AG09309 (cell line): ENCODE results near the gene BBS1.

ENCODE experiments used
- DNase-seq: peaks from one replicate; pipeline ENCODE4 v3.0.0-alpha.2; 2010; ENCODE audit warnings: low read depth
- H3K4me3 ChIP-seq: 2 replicates; pipeline ENCODE4 v1.5.1; 2011; ENCODE audit warnings: mild to moderate bottlenecking, low read depth, low read length, moderate library complexity; ENCODE audit not compliant: control insufficient read depth
- TF ChIP-seq, protein P1 (sequence below): IDR thresholded peaks from 2 replicates; pipeline ENCODE4 v1.5.1; 2011; ENCODE audit warnings: mild to moderate bottlenecking, low read depth, low read length, inconsistent platforms; ENCODE audit not compliant: insufficient read depth, control insufficient read depth; ENCODE audit errors: missing control alignments

BBS1 gene

DNA sequence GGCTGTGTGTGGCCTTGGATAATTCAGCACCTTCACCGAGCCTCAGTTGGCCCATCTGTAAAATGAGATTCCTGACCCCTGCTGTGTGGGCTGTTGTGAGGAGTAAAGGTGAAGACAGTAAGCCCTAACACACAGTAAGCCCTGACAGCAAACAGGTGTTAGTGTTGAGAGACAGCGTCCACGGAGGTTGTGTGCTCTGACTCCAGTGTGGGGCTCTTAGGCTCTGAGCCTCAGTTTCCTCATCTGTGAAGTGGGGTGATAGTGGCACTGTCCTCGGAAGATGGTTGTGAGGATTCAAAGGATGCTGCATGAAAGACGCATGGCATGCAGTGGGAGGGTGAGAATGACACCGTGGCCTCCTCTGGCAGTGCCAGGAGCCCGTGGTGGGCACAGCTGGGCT, 16.0 kb upstream of the BBS1 start:
- DNase-seq = no peak
- H3K4me3 ChIP-seq = no peak overlapping the region
- TF ChIP-seq, protein P1, sequence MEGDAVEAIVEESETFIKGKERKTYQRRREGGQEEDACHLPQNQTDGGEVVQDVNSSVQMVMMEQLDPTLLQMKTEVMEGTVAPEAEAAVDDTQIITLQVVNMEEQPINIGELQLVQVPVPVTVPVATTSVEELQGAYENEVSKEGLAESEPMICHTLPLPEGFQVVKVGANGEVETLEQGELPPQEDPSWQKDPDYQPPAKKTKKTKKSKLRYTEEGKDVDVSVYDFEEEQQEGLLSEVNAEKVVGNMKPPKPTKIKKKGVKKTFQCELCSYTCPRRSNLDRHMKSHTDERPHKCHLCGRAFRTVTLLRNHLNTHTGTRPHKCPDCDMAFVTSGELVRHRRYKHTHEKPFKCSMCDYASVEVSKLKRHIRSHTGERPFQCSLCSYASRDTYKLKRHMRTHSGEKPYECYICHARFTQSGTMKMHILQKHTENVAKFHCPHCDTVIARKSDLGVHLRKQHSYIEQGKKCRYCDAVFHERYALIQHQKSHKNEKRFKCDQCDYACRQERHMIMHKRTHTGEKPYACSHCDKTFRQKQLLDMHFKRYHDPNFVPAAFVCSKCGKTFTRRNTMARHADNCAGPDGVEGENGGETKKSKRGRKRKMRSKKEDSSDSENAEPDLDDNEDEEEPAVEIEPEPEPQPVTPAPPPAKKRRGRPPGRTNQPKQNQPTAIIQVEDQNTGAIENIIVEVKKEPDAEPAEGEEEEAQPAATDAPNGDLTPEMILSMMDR = no peak

GRCh38 chr11:66494935-66495334, 15.5 kb upstream of the BBS1 start:
- TF ChIP-seq, protein P1 = no peak
- no peak for DNase-seq
- no peak overlapping the region for H3K4me3 ChIP-seq

DNA sequence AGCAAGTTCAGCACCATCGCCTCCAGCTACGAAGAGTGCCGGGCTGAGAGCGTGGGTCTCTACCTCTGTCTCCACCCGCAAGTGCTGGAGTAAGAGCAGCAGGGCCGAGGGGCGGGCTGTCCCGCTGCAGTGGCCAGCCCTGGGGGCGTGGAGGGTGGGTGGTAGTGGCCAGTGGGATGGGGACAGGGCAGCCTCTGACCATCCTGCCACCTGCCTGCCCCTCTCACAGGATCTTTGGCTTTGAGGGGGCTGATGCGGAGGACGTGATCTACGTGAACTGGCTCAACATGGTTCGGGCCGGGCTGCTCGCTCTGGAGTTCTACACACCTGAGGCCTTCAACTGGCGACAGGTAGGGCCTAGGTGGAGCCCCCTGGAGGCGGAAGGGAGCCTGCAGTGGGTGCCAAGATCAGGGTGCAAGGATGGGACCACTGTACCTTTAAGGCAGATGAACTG, 15.0 kb upstream of the BBS1 start:
- TF ChIP-seq, protein P1 = peak; percentile 43
- no peak for DNase-seq
- H3K4me3 ChIP-seq = no peak overlapping the region

DNA sequence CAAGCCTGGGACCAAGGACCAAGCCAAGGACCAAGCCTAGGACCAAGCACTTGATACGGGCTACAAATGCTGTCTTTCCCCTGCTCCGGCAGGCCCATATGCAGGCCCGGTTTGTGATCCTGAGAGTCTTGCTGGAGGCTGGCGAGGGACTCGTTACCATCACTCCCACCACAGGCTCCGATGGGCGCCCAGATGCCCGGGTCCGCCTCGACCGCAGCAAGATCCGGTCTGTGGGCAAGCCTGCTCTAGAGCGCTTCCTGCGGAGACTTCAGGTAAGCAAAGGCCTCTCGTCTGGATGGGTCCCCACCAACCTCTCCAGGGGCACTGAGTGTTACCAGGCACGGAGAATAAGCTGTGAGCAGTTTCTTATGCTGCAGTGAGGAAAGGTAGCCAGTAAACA, 13.2 kb upstream of the BBS1 start:
- H3K4me3 ChIP-seq = no peak overlapping the region
- TF ChIP-seq, protein P1 = no peak
- DNase-seq = no peak

DNA sequence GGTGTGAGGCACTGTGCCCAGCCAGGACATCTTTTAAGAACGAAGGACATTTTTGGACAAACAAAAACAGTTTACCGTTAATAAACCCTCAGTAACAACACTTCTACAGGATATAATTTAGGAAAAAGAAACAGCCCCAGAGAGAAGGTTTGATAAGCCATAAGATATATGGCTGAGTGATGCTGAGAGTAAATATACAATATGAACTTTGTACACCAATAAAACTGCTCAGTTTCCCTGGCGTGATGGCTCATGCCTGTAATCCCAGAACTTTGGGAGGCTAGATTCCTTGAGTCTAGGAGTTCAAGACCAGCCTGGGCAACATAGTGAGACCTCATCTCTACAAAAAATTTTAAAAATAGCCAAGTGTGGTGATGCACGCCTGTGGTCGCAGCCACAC, 11.9 kb upstream of the BBS1 start:
- TF ChIP-seq, protein P1 = no peak
- H3K4me3 ChIP-seq = no peak overlapping the region
- no peak for DNase-seq

DNA sequence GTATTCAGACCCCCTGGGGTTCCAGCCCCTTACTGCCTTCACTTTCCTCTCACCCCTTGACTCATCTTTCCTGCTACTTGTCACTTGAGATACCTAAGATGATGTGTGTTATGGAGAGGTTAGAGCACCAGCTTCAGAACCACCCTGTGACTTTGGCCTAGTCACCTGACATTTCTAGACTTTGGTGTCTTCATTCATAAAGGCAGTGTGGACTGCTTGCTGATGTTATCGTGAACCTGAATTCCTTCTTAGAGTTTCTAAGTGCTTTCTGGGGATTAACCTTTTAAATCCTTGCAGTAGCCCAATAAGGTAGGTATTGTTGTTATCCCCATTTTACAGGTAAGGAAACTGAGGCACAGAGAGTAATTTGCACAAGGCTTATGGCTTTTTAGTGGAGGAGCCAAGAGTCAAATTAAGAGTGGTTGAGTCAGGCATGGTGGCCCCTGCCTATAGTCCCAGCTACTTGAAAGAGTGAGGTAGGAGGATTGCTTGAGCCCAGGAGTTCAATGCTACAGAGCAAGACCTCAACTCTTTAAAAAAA, 5.1 kb upstream of the BBS1 start:
- TF ChIP-seq, protein P1 = no peak
- no peak for DNase-seq
- H3K4me3 ChIP-seq = no peak overlapping the region

GRCh38 chr11:66509131-66509561, 1.3 kb upstream of the BBS1 start:
- H3K4me3 ChIP-seq = no peak overlapping the region
- TF ChIP-seq, protein P1 = no peak
- DNase-seq = no peak
